ENCODE data around the gene OSBPL3.
"Not testable (repeated sequence)": the region's sequence is repeated elsewhere in the genome, so short reads cannot be mapped to it uniquely, and the experiment has no call there.

OSBPL3 gene

DNA sequence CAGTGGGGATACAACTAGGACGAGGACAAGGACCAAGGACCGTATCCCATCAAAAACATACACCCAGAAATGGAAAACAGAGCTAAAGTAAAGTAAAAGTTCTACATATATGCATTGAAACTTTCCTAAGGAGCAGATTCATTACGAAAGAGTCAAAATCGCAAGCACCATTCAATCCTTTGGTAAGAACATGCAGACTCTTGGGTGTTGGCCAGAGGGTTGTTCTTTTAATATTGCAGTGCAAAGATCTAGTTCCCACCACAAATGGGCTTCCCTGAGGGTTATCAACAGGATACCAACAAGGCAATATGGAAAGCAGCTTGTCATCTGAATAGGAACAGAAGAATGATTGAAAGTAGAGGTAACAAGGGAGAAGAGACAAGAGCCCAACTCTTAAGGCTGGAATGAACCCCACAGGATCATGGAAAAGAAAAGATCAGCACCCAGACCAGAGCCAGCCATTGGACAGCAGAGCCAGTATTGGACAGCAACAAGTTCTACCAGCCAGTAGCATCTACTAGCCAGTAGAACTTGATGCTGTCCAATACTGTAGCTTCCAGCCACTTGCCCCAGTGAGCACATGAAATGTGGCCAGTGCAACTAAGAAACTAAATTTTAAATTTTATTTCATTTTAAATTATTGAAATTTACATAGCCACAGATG is 66.0 kb downstream of the OSBPL3 start:
- peaks cover 9% of the 10 kb centered on the region for H3K4me1 ChIP-seq (ENCODE audit: control insufficient read depth, low read depth, low read length)

DNA sequence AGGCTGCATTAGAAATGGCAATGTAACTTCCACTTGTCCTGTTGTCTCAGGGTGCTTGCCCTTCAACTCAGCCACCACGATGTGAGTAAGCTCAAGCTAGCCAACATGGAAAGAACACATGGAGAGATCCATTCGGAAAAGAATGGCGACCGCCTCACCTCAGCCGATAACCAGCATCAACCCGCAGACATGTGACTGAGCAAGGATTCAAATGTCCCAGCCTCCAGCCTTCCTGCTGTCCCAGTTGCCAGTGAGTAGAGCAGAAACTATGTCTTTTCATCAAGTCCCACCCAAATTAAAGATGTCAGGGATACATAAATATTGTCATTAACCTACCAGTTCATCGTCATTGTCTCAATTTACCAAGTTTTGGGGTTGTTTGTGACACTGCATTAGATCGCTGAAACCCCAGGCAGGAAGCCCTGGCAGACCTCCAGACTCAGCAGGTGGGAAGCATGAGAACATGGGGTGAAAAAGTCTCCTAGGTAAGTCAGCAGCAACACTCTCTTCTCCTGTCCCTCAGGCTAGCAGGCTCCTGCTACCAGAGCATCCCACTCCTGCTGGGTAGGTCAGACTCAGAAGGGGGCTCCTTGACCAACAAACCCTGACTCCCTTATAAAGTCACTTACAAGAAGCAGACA is 67.0 kb downstream of the OSBPL3 start:
- Histone ChIP-seq H3K27me3 (ENCODE audit: control insufficient read depth, insufficient read depth, low read length) (no peaks in the 10 kb centered on the region), H3K9ac (ENCODE audit: low read length) (no peak overlapping the region), H3K27ac (ENCODE audit: low read length) (no peak overlapping the region), H3K9me3 (ENCODE audit: control insufficient read depth, low read depth, low read length) (no peaks in the 10 kb centered on the region), H3K4me1 (ENCODE audit: control insufficient read depth, low read depth, low read length) (peaks cover 9% of the 10 kb centered on the region), H3K36me3 (ENCODE audit: control insufficient read depth, low read depth, low read length) (no peaks in the 10 kb centered on the region), H3K4me3 (ENCODE audit: low read length) (no peak overlapping the region)

More for the DNA sequence above, 66.0 kb downstream of the OSBPL3 start:
- Histone ChIP-seq H3K9ac (ENCODE audit: low read length) (no peak overlapping the region), H3K9me3 (ENCODE audit: control insufficient read depth, low read depth, low read length) (no peaks in the 10 kb centered on the region), H3K36me3 (ENCODE audit: control insufficient read depth, low read depth, low read length) (no peaks in the 10 kb centered on the region), H3K27me3 (ENCODE audit: control insufficient read depth, insufficient read depth, low read length) (no peaks in the 10 kb centered on the region), H3K27ac (ENCODE audit: low read length) (no peak overlapping the region), H3K4me3 (ENCODE audit: low read length) (no peak overlapping the region)

DNA sequence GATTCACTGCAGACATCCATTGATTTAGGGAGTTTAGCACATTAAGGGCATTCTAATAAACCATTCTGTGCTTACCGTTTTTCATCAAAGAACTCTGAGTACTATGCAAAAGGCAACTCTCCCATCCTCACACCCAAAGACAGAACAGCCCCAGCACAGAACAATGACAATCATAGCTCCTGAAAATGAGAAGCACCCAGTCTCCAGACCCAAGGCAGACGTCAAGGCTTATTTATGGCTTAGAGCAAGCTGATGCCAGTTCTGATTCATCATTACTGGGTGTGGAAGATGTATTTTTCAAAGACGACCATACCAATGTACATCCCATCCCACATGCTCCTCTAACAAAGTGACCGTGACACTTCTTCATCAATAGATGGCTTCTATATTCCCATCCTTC is 67.6 kb downstream of the OSBPL3 start:
- Histone ChIP-seq H3K27ac (ENCODE audit: low read length) (no peak overlapping the region), H3K4me1 (ENCODE audit: control insufficient read depth, low read depth, low read length) (peaks cover 9% of the 10 kb centered on the region), H3K4me3 (ENCODE audit: low read length) (no peak overlapping the region), H3K9me3 (ENCODE audit: control insufficient read depth, low read depth, low read length) (no peaks in the 10 kb centered on the region), H3K36me3 (ENCODE audit: control insufficient read depth, low read depth, low read length) (no peaks in the 10 kb centered on the region), H3K27me3 (ENCODE audit: control insufficient read depth, insufficient read depth, low read length) (no peaks in the 10 kb centered on the region), H3K9ac (ENCODE audit: low read length) (no peak overlapping the region)

DNA sequence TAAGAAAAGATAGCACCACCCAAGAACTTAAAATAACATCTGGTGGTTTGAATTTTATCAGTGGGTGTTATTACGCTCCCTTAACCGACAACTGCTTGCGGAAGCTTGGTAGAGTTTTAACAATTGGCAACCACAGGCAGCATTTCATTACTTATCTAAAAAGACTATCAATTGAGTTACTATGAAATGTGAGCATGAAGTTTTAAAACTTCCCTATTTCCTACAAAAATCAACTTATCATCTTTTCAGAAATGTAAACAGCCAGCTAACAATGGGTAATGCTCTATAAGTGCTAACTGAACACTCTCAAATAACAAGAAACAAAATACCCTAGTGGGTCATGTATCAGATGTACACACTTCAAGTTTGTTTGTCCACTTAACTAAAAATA is 68.8 kb downstream of the OSBPL3 start:
- Histone ChIP-seq H3K9me3 (ENCODE audit: control insufficient read depth, low read depth, low read length) (no peaks in the 10 kb centered on the region), H3K27ac (ENCODE audit: low read length) (no peak overlapping the region), H3K4me1 (ENCODE audit: control insufficient read depth, low read depth, low read length) (no peaks in the 10 kb centered on the region), H3K4me3 (ENCODE audit: low read length) (no peak overlapping the region), H3K36me3 (ENCODE audit: control insufficient read depth, low read depth, low read length) (no peaks in the 10 kb centered on the region), H3K27me3 (ENCODE audit: control insufficient read depth, insufficient read depth, low read length) (no peaks in the 10 kb centered on the region), H3K9ac (ENCODE audit: low read length) (no peak overlapping the region)

DNA sequence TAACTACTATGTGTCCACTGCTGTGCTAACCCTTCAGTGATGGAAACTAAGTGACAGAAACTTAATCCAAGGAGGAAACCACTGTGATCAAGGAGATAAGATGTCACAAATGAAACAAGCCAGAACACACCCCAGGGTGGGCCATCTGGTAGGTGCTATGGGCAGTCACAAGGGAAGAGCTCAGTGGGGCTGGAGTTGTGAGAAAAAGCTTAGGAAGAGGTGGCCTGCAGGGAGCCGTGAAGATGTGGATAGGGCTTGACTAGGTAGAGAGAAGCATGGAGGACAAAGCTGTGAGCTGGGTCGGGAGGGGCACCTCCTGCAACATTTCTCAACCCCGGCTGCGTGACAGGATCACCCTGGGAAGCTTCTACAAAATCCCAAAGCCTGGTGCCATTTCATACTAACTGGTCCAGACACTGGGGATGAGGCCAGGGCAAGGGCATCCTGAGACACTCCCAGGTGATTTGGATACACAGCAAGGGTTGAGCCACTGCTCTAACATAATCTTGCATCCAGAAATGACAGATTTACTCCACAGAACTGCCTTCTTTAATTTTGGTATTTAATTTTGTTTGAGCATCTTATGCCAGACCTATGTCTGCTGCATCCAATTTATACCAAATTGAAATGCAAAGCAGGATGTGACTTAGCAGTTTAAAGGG is 69.3 kb downstream of the OSBPL3 start:
- Histone ChIP-seq H3K4me3 (ENCODE audit: low read length) (no peak overlapping the region), H3K36me3 (ENCODE audit: control insufficient read depth, low read depth, low read length) (no peaks in the 10 kb centered on the region), H3K9ac (ENCODE audit: low read length) (no peak overlapping the region), H3K4me1 (ENCODE audit: control insufficient read depth, low read depth, low read length) (no peaks in the 10 kb centered on the region), H3K9me3 (ENCODE audit: control insufficient read depth, low read depth, low read length) (no peaks in the 10 kb centered on the region), H3K27me3 (ENCODE audit: control insufficient read depth, insufficient read depth, low read length) (no peaks in the 10 kb centered on the region), H3K27ac (ENCODE audit: low read length) (no peak overlapping the region)

DNA sequence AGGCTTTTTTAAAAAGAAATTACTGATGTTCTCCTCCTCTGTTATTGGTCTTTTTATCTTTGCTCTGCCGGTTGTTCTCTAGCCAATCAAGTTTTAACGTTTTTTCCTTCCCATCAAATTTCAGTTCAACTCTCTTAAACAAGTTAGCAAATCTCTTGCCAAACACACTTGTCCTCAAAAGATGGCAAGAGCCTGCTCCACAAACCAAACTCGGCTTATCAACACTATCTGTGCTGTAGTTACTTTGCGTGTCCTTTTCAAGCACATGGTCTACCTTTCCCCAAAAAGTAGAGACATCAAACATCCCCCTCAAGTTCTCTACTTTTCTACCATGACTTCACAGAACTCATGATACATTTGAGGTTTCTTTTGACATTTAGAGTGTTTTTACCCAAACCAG is 71.3 kb downstream of the OSBPL3 start:
- H3K9me3 ChIP-seq (ENCODE audit: control insufficient read depth, low read depth, low read length) = no peaks in the 10 kb centered on the region
- H3K27ac ChIP-seq (ENCODE audit: low read length) = no peak overlapping the region
- no peaks in the 10 kb centered on the region for H3K36me3 ChIP-seq (ENCODE audit: control insufficient read depth, low read depth, low read length)
- no peak overlapping the region for H3K4me3 ChIP-seq (ENCODE audit: low read length)
- H3K9ac ChIP-seq (ENCODE audit: low read length) = no peak overlapping the region
- H3K4me1 ChIP-seq (ENCODE audit: control insufficient read depth, low read depth, low read length) = no peaks in the 10 kb centered on the region
- H3K27me3 ChIP-seq (ENCODE audit: control insufficient read depth, insufficient read depth, low read length) = no peaks in the 10 kb centered on the region

DNA sequence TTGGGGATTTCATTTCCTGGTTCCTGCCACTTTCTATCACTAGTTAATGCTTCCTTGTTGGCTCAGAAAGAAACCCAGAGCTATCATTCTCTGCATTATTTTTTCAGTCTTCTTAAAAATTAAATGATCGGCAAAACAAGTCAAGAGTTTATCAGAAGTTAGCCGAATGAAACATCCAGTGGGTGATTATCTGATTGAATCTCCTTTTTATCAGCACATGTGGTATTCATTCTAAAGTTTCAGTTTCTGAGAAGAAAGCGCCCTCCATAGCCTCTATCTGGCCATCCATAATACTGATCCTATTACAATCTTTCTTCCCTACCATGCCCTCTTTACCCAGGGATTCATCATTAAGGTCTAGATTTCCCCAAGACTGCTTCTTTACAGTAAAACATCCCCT is 71.8 kb downstream of the OSBPL3 start:
- H3K9ac ChIP-seq (ENCODE audit: low read length) = no peak overlapping the region
- no peaks in the 10 kb centered on the region for H3K36me3 ChIP-seq (ENCODE audit: control insufficient read depth, low read depth, low read length)
- H3K27ac ChIP-seq (ENCODE audit: low read length) = no peak overlapping the region
- no peaks in the 10 kb centered on the region for H3K9me3 ChIP-seq (ENCODE audit: control insufficient read depth, low read depth, low read length)
- H3K4me3 ChIP-seq (ENCODE audit: low read length) = no peak overlapping the region
- H3K4me1 ChIP-seq (ENCODE audit: control insufficient read depth, low read depth, low read length) = no peaks in the 10 kb centered on the region
- H3K27me3 ChIP-seq (ENCODE audit: control insufficient read depth, insufficient read depth, low read length) = no peaks in the 10 kb centered on the region

DNA sequence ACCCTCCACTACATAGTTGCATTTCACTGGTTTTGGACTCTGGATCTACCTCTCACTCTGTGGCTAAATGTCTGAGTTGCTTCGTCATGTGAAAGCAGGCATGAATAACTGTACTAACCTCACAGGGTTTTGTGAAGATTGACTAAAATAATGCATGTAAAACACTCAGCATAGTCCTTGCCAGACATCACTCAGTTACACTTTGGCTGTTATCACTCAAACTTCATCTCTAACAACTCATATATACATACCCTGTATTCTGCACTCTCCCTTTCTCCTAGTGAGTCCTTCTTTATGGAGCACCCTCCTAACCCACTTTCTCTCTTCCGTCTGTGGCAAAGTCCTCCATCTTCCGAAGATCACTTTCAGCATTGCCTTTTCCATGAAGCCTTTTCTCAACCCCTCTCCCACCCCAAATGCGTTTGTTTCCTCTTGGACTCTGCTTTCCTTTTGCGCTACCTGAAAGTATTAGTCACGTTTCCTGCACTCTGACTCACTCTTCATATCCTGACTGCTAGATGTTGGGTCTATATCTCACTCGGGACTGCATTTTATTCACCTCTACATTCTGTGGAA is 72.6 kb downstream of the OSBPL3 start:
- Histone ChIP-seq H3K4me3 (ENCODE audit: low read length) (no peak overlapping the region), H3K36me3 (ENCODE audit: control insufficient read depth, low read depth, low read length) (no peaks in the 10 kb centered on the region), H3K27ac (ENCODE audit: low read length) (no peak overlapping the region), H3K4me1 (ENCODE audit: control insufficient read depth, low read depth, low read length) (no peaks in the 10 kb centered on the region), H3K9me3 (ENCODE audit: control insufficient read depth, low read depth, low read length) (no peaks in the 10 kb centered on the region), H3K27me3 (ENCODE audit: control insufficient read depth, insufficient read depth, low read length) (no peaks in the 10 kb centered on the region), H3K9ac (ENCODE audit: low read length) (no peak overlapping the region)

DNA sequence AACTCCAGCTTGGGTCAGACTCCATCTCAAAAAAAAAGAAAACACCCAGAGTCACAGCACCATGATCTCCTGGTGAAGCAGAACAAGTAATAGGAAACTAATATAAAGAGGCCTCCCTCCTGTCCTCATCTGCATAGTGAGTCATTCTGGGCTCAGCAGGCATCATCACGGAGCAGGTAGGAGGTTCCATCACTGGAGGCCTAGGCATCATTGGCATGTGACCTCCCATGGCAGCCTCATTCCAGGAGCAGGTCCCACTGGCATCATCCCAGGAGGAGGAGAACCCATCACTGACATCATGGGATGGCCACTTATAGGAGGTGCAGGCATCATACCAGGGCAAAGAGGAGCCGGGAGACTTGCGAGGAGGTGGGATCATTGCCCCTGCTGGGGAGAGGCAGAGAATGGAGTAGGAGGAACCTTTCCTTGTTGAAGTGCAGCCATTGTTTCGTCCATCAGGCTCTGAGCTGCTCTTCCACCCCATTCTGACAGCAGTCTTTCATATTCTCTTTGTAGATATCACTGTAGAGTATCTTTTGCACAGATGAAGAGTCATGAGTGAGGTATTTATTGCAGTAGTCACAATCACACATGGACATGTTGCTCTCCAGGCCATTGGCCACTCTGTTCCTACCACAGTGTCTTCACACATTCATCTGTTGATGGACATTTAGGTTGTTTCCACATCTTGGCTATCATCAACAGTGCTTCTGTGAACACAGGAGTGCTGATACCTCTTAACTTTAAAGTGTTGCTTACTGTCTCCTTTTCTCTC is 73.8 kb downstream of the OSBPL3 start:
- H3K4me1 ChIP-seq (ENCODE audit: control insufficient read depth, low read depth, low read length) = no peaks in the 10 kb centered on the region
- no peaks in the 10 kb centered on the region for H3K36me3 ChIP-seq (ENCODE audit: control insufficient read depth, low read depth, low read length)
- no peak overlapping the region for H3K27ac ChIP-seq (ENCODE audit: low read length)
- no peaks in the 10 kb centered on the region for H3K27me3 ChIP-seq (ENCODE audit: control insufficient read depth, insufficient read depth, low read length)
- H3K9me3 ChIP-seq (ENCODE audit: control insufficient read depth, low read depth, low read length) = no peaks in the 10 kb centered on the region
- H3K9ac ChIP-seq (ENCODE audit: low read length) = no peak overlapping the region
- H3K4me3 ChIP-seq (ENCODE audit: low read length) = no peak overlapping the region

DNA sequence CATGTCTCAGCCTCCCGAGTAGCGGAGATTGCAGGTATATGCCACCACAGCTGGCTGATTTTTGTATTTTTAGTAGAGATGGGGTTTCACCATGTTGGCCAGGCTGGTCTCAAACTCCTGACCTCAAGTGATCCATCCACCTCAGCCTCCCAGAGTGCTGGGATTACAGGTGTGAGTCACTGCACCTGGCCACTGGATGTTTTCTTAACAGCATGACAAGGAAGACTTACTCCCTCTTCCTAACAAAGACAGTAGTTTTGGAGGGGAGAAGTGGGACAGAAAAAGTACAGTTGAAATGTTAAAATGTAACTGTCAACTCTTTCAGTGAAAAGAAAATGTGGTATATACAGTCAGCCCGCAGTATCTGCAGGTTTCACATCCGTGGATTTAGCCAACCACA is 76.0 kb downstream of the OSBPL3 start:
- not testable (repeated sequence) for H3K4me1 ChIP-seq (ENCODE audit: control insufficient read depth, low read depth, low read length)

DNA sequence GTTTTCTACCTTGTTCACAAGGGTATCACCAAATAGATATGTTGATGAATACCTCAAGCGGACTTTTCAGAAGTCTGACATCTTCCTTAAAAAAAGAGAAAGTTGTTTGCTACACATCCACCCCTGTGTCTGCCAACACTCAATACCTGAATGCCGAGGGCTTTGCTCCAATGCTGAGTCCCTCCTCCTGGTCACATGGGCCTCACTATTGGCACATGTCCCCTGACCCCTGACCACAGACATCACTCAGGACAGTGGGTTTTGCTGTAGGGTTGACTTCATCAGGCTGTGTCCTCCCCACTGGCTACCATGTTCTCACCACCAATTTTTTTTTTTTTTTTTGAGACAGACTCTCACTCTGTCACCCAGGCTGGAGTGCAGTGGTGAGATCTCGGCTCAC is 76.4 kb downstream of the OSBPL3 start:
- Histone ChIP-seq H3K36me3 (ENCODE audit: control insufficient read depth, low read depth, low read length) (no peaks in the 10 kb centered on the region), H3K4me1 (ENCODE audit: control insufficient read depth, low read depth, low read length) (no peaks in the 10 kb centered on the region), H3K9ac (ENCODE audit: low read length) (no peak overlapping the region), H3K27ac (ENCODE audit: low read length) (no peak overlapping the region), H3K27me3 (ENCODE audit: control insufficient read depth, insufficient read depth, low read length) (no peaks in the 10 kb centered on the region), H3K9me3 (ENCODE audit: control insufficient read depth, low read depth, low read length) (no peaks in the 10 kb centered on the region), H3K4me3 (ENCODE audit: low read length) (no peak overlapping the region)

More for the DNA sequence above, 76.0 kb downstream of the OSBPL3 start:
- not testable (repeated sequence) for H3K27ac ChIP-seq (ENCODE audit: low read length); H3K9ac ChIP-seq (ENCODE audit: low read length); H3K27me3 ChIP-seq (ENCODE audit: control insufficient read depth, insufficient read depth, low read length); H3K9me3 ChIP-seq (ENCODE audit: control insufficient read depth, low read depth, low read length); H3K4me3 ChIP-seq (ENCODE audit: low read length); H3K36me3 ChIP-seq (ENCODE audit: control insufficient read depth, low read depth, low read length)

All from iPS-18a (cell line).